Hematopoietic multipotent progenitor cell treated with erythropoietin and hydrocortisone succinate and interleukin-3 and kit ligand, for 8 days (in vitro differentiated cells): ENCODE measurements around the gene LRP1B.

ENCODE experiments used
- DNase-seq: peaks from one replicate; pipeline ENCODE4 v3.0.0-alpha.2; 2015

Gene LRP1B

GRCh38 chr2:141062031-141062430, 1068.8 kb downstream of the LRP1B start:
- DNase-seq: no peak

GRCh38 chr2:141058556-141058955, 1072.3 kb downstream of the LRP1B start:
- DNase-seq: no peak

GRCh38 chr2:141055531-141055930, 1075.3 kb downstream of the LRP1B start:
- DNase-seq: no peak

- no peak for DNase-seq
These were observed 1081.9 kb downstream of the LRP1B start for GRCh38 chr2:141048951-141049350.

GRCh38 chr2:141041281-141041680, 1089.5 kb downstream of the LRP1B start:
- DNase-seq: no peak

GRCh38 chr2:141038341-141038740, 1092.5 kb downstream of the LRP1B start:
- no peak for DNase-seq

- DNase-seq: no peak
These were observed 1093.5 kb downstream of the LRP1B start for GRCh38 chr2:141037361-141037760.

GRCh38 chr2:141035846-141036420, 1094.9 kb downstream of the LRP1B start:
- DNase-seq: no peak

GRCh38 chr2:141029428-141030078, 1101.3 kb downstream of the LRP1B start:
- no peak for DNase-seq

GRCh38 chr2:141027221-141027620, 1103.6 kb downstream of the LRP1B start:
- no peak for DNase-seq

GRCh38 chr2:141021611-141022010, 1109.2 kb downstream of the LRP1B start:
- DNase-seq: no peak

- no peak for DNase-seq
These were observed 1109.7 kb downstream of the LRP1B start for GRCh38 chr2:141021109-141021508.

- no peak for DNase-seq
These were observed 1110.5 kb downstream of the LRP1B start for GRCh38 chr2:141020346-141020745.

- no peak for DNase-seq
These were observed 1115.3 kb downstream of the LRP1B start for GRCh38 chr2:141015341-141016047.

GRCh38 chr2:141003967-141004657, 1126.7 kb downstream of the LRP1B start:
- DNase-seq: no peak

GRCh38 chr2:141001750-141002149, 1129.1 kb downstream of the LRP1B start:
- no peak for DNase-seq

- no peak for DNase-seq
These were observed 1132.2 kb downstream of the LRP1B start for GRCh38 chr2:140998577-140998976.

- no peak for DNase-seq
These were observed 1132.8 kb downstream of the LRP1B start for GRCh38 chr2:140998017-140998416.

- no peak for DNase-seq
These were observed 1136.0 kb downstream of the LRP1B start for GRCh38 chr2:140994856-140995255.

GRCh38 chr2:140990416-140990815, 1140.4 kb downstream of the LRP1B start:
- no peak for DNase-seq

- DNase-seq: no peak
These were observed 1142.2 kb downstream of the LRP1B start for GRCh38 chr2:140988597-140988996.

GRCh38 chr2:140986456-140986855, 1144.4 kb downstream of the LRP1B start:
- no peak for DNase-seq

- DNase-seq: no peak
These were observed 1155.6 kb downstream of the LRP1B start for GRCh38 chr2:140975237-140975636.

- DNase-seq: no peak
These were observed 1158.1 kb downstream of the LRP1B start for GRCh38 chr2:140972724-140973123.
